HG02884 (cell line): Measurements from ENCODE around the gene NMNAT1.
A peak's percentile ranks its signal among the peaks of the same experiment; 100 is the strongest.
"Not testable (repeated sequence)": the region's sequence is repeated elsewhere in the genome, so short reads cannot be mapped to it uniquely, and the experiment has no call there.

Source experiments
- ATAC-seq: cut with Tn5 transposase; IDR thresholded peaks from one replicate; pipeline ENCODE4 v1.9.1; 2021; ENCODE audit warnings: mild to moderate bottlenecking, moderate library complexity; ENCODE audit not compliant: unreplicated experiment

NMNAT1 gene

DNA sequence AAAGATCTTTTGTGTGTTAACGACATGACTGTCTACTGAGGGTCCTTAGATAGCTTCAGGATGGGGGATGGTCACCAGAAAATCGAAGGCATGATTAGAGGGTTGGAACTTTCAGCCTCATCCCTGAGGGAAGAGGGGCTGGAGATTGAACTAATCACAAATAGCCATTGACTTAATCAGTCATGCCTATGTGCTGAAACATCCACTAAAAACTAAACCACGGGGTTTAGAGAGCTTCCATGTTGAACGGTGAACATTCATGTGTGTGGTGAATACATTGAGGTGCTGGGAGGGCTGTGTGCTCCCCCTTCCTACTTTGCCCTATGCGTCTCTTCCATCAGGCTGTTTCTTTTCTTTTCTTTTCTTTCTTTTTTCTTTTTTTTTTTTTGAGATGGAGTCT, 70.7 kb downstream of the NMNAT1 start:
- ATAC-seq, result no peak

GRCh38 chr1:10019561-10019960, 76.3 kb downstream of the NMNAT1 start:
- no peak for ATAC-seq

DNA sequence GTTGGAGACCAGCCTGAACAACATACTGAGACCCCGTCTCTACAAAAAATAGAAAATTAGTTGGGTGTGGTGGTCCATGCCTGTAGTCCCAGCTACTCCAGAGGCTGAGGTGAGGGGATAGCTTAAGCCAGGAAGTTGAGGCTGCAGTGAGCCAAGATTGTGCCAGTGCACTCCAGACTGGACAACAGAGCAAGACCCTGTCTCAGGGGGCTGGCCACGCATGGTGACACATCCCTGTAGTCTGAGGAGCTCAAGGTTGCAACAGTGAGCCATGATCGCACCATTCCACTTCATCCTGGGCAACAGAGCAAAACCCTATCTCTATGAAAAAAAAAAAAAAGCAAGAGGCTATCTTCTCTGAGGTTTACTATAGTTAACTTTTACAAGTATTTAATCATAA, 76.8 kb downstream of the NMNAT1 start:
- no peak for ATAC-seq

GRCh38 chr1:10020678-10021077, 77.4 kb downstream of the NMNAT1 start:
- ATAC-seq, result not testable (repeated sequence)

GRCh38 chr1:10021992-10022391, 78.7 kb downstream of the NMNAT1 start:
- ATAC-seq, result not testable (repeated sequence)

- no peak for ATAC-seq
These were observed 79.4 kb downstream of the NMNAT1 start for GRCh38 chr1:10022656-10023055.

GRCh38 chr1:10025354-10025753, 82.1 kb downstream of the NMNAT1 start:
- no peak for ATAC-seq

DNA sequence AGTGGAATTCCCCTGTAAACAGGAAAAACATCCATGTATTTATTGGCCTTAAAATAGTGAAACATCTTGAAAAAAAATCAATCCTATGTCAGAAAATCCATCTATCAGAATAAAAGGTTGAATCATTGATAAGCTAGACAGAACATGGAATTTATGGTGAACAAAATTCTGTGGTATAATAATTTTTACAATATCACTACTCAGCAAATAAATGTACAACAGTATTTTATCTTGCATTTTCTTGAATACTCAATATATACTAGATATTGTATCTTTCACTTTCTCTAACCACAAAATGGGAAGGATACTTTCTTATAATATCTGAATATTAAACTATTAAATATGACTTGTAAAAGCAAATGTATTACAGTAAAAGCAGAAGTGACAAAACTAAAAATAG, 83.8 kb downstream of the NMNAT1 start:
- no peak for ATAC-seq

- not testable (repeated sequence) for ATAC-seq
These were observed 85.8 kb downstream of the NMNAT1 start for GRCh38 chr1:10028956-10029500.

- ATAC-seq, result no peak
These were observed 88.2 kb downstream of the NMNAT1 start for GRCh38 chr1:10031461-10031860.

DNA sequence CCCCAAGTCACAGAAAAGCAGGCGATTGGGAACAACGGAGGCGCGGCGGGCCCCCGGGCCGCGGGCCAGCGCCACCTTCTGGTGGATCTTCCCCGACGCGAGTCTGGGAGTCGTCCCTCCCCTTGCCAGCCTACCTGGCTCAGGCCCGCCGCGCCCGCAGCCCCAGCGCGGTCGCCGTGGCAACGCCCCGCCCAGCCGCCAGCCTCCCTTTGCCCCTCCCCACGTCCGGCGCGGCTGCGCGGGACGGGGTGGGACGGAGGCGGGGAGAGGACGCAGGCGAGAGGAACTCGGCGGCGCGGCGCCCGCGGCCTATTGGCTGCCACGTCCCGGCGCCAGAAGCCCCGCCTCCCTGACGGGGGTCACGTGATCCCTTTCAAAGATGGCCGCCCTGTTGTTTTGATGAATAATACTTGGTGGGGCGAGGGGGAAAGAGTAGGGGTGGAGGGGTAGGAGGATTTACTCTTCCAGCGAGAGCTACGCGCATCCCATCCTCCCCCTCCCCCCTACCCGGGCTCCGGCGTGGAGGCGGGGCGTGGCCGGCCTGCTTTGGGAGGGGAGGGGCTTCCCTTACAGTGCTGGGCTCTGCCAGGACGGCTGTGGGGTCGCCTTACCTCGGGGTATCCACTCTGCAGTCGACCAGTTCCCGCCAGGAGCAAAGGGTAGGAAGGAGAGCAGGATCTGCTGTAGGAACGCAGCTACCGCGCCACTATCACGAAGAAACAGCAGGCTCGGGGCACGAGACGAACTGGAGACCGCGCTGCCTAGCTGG, 89.5 kb downstream of the NMNAT1 start, which contains the start of gene UBE4B:
TSS of gene UBE4B (plus strand) at position 369 of the 769 bp plus-strand sequence. CDS start 713 bp downstream, outside the sequence.
- ATAC-seq, result peak; percentile 92

DNA sequence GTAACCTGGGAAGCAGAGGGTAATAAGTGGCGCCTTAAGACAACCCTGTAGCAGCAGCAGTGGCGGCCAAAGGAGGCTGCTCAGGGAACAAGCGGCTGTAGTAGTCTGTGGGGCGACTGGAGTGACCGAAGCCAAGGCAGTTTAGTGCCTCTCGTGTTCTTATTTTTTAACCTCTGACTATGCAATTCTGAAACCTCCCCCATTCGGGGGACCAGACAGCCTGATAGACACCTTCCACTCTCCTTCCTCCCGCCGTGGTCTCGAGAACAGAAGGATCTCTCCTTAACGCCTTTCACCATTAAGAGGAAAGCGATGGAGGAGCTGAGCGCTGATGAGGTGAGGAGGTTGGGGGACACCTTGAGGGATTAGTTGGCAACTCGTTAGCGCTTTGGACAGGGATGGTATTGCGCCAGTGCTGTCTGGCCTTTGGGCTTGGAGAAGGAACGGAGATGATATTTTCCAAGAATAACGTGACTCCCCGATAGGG, 90.1 kb downstream of the NMNAT1 start:
- peak; percentile 8 for ATAC-seq
